ENCODE data around the gene FNDC3A. TPM values are rescaled to one million over a fixed set of nuclear protein-coding genes. Genes with fewer than 3 reads are reported as not detected.

Gene FNDC3A
- total and polyA plus RNA-seq, 9 of the 15 experiments (the other 6 are each of a cell fraction or from before 2014, with no cell fraction given), result 4.1 to 22.0 (median 13.5) TPM

DNA sequence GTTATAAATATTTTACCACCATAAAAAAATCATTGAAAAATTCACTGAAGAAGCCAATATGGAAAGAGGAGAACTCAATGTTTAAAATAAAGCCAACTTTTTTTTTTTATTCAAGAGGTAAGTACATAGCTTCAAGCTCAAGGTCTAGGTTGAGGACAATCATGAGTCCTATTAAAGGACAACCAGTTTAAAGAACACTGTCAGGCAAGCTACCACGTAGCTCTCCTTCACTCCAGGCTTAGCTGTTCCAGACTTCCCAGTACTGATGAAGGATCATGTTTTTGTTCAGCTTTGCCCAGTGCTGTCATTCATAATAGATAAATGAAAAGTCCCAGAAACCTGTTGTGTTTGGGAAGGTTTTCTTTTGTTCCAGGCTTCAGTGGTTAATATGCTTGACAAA, 234.4 kb downstream of the FNDC3A start (continued):
- TF ChIP-seq, protein P1, sequence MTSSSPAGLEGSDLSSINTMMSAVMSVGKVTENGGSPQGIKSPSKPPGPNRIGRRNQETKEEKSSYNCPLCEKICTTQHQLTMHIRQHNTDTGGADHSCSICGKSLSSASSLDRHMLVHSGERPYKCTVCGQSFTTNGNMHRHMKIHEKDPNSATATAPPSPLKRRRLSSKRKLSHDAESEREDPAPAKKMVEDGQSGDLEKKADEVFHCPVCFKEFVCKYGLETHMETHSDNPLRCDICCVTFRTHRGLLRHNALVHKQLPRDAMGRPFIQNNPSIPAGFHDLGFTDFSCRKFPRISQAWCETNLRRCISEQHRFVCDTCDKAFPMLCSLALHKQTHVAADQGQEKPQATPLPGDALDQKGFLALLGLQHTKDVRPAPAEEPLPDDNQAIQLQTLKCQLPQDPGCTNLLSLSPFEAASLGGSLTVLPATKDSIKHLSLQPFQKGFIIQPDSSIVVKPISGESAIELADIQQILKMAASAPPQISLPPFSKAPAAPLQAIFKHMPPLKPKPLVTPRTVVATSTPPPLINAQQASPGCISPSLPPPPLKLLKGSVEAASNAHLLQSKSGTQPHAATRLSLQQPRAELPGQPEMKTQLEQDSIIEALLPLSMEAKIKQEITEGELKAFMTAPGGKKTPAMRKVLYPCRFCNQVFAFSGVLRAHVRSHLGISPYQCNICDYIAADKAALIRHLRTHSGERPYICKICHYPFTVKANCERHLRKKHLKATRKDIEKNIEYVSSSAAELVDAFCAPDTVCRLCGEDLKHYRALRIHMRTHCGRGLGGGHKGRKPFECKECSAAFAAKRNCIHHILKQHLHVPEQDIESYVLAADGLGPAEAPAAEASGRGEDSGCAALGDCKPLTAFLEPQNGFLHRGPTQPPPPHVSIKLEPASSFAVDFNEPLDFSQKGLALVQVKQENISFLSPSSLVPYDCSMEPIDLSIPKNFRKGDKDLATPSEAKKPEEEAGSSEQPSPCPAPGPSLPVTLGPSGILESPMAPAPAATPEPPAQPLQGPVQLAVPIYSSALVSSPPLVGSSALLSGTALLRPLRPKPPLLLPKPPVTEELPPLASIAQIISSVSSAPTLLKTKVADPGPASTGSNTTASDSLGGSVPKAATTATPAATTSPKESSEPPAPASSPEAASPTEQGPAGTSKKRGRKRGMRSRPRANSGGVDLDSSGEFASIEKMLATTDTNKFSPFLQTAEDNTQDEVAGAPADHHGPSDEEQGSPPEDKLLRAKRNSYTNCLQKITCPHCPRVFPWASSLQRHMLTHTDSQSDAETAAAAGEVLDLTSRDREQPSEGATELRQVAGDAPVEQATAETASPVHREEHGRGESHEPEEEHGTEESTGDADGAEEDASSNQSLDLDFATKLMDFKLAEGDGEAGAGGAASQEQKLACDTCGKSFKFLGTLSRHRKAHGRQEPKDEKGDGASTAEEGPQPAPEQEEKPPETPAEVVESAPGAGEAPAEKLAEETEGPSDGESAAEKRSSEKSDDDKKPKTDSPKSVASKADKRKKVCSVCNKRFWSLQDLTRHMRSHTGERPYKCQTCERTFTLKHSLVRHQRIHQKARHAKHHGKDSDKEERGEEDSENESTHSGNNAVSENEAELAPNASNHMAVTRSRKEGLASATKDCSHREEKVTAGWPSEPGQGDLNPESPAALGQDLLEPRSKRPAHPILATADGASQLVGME (CRISPR knock-in tag; IDR thresholded peaks at IDR 0.05), result no peak
- TF ChIP-seq XRCC3 (IDR thresholded peaks at IDR 0.05) (no peak), SMAD1 (IDR thresholded peaks at IDR 0.05; ENCODE audit: low read depth, low read length, partially characterized antibody) (no peak), KLF10 (CRISPR knock-in tag; IDR thresholded peaks at IDR 0.05) (no peak), SMC3 (conservative IDR thresholded peaks at IDR 0.05; ENCODE audit: insufficient read depth, low read depth, low read length) (no peak), TBP (optimal IDR thresholded peaks at IDR 0.05; ENCODE audit: low read depth, low read length) (no peak), TCF7L2 (IDR thresholded peaks at IDR 0.05; ENCODE audit: low read depth, low read length) (no peak)
